Lung (tissue), 12 donors: ENCODE results near the gene LRRC38. TPM values are rescaled to one million over a fixed set of nuclear protein-coding genes. Genes with fewer than 3 reads are reported as not detected.
"Not testable (repeated sequence)": the region's sequence is repeated elsewhere in the genome, so short reads cannot be mapped to it uniquely, and the experiment has no call there.

ENCODE experiments used
- ATAC-seq: fragments of 200-7000 bp; cut with Tn5 transposase; one replicate; pipeline ENCODE4 v1.9.1; 2020; ENCODE audit warnings: moderate number of reproducible peaks; ENCODE audit not compliant: insufficient read depth, low FRiP score
- DNase-seq, 3 donors: peaks; one replicate each; pipeline ENCODE4 v3.0.0-alpha.2; 2013 to 2017
- H3K27ac ChIP-seq, 2 donors: one replicate each; pipeline ENCODE4 v1.5.1; 2013; ENCODE audit warnings: mild to moderate bottlenecking in 2 of 2, moderate library complexity in 2 of 2, control low read depth in 1 of 2, inconsistent platforms in 1 of 2, low read depth in 1 of 2, low read length in 1 of 2
- H3K27me3 ChIP-seq, 3 donors: one replicate each; pipeline ENCODE4 v1.5.1; 2013; ENCODE audit warnings: low read length in 2 of 3; ENCODE audit not compliant: control insufficient read depth in 3 of 3, insufficient read depth in 3 of 3
- H3K36me3 ChIP-seq, 4 donors: one replicate each; pipeline ENCODE4 v1.5.1; 2013; ENCODE audit warnings: low read length in 4 of 4, mild to moderate bottlenecking in 1 of 4, moderate library complexity in 1 of 4; ENCODE audit not compliant: control insufficient read depth in 4 of 4, insufficient read depth in 4 of 4
- H3K4me1 ChIP-seq, 5 donors: one replicate each; pipeline ENCODE4 v1.5.1; 2013; ENCODE audit warnings: low read length in 5 of 5, mild to moderate bottlenecking in 2 of 5, moderate library complexity in 1 of 5; ENCODE audit not compliant: control insufficient read depth in 5 of 5, insufficient read depth in 5 of 5
- H3K4me3 ChIP-seq: one replicate; pipeline ENCODE4 v1.5.1; 2013; ENCODE audit warnings: mild to moderate bottlenecking, control low read depth, moderate library complexity
- H3K9ac ChIP-seq, 2 donors: one replicate each; pipeline ENCODE4 v1.5.1; 2013; ENCODE audit warnings: low read length in 2 of 2, control low read depth in 1 of 2; ENCODE audit not compliant: insufficient read depth in 1 of 2
- H3K9me3 ChIP-seq, 4 donors: one replicate each; pipeline ENCODE4 v1.5.1; 2013; ENCODE audit warnings: low read length in 3 of 4, mild to moderate bottlenecking in 1 of 4, moderate library complexity in 1 of 4; ENCODE audit not compliant: control insufficient read depth in 4 of 4, insufficient read depth in 3 of 4
- WGBS, 2 donors: extraction: QIAGEN DNeasy Blood & Tissue Kit; methylation state at CpG; one replicate each; pipeline ENCODE4 v1.1.7; 2013; 5-methylcytosine and 5-hydroxymethylcytosine counted together
- polyA plus RNA-seq, 2 donors: library from polyadenylated mRNA; stranded (reverse); fragments of 200-250 nt; gene quantifications; one replicate each; pipeline ENCODE4 v1.2.1, GENCODE V29; 2013
- total RNA-seq, 2 donors: library from RNA; depleted of rRNA in 1 of 2; stranded (reverse); fragments of >200 nt in 1 of 2; gene quantifications; one replicate each; pipeline ENCODE4 v1.2.1, GENCODE V29; 2014 to 2021
- TF ChIP-seq, protein P1 (sequence below): IDR thresholded peaks from 2 replicates; pipeline ENCODE4 v1.5.1; 2012; ENCODE audit warnings: mild to moderate bottlenecking; ENCODE audit errors: control extremely low read depth, extremely low read depth
- donor health status: control.
- donor health status: control.
- donor health status: Bipolar disorder and iron deficiency.
- donor health status: healthy.
- donor health status: DM: yes; HTN: yes; CAD: no.

Gene LRRC38
- total and polyA plus RNA-seq, 4 donors: 0.07 TPM; not detected in 3

DNA sequence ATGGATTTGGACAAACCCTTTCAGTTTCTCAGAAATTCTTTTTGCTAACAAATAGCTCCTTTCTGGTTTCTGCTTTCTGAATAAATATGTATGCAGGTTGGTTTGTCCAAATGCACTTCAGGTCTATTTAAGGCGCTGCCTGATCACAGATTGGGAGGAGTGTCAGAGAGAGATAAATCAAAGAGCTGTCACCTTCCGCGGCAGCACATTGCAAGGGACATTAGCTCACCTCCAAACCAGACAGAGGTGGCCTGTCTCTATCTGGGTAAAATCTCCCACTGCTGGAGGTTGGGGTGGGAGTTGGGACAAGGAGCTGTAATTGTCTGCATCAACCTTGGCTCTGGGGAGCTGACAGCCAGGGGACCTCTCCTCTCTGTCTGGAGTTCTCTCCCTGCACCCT, 78.3 kb downstream of the LRRC38 start:
- TF ChIP-seq, protein P1, sequence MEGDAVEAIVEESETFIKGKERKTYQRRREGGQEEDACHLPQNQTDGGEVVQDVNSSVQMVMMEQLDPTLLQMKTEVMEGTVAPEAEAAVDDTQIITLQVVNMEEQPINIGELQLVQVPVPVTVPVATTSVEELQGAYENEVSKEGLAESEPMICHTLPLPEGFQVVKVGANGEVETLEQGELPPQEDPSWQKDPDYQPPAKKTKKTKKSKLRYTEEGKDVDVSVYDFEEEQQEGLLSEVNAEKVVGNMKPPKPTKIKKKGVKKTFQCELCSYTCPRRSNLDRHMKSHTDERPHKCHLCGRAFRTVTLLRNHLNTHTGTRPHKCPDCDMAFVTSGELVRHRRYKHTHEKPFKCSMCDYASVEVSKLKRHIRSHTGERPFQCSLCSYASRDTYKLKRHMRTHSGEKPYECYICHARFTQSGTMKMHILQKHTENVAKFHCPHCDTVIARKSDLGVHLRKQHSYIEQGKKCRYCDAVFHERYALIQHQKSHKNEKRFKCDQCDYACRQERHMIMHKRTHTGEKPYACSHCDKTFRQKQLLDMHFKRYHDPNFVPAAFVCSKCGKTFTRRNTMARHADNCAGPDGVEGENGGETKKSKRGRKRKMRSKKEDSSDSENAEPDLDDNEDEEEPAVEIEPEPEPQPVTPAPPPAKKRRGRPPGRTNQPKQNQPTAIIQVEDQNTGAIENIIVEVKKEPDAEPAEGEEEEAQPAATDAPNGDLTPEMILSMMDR: no peak
- Histone ChIP-seq H3K27me3 (no peaks in the 10 kb centered on the region), H3K9ac (no peak overlapping the region), H3K9me3 (peaks cover 0 to 11% (median 2%) of the 10 kb centered on the region in 4 donors), H3K36me3 (no peaks in the 10 kb centered on the region), H3K4me1 (no peaks in the 10 kb centered on the region), H3K4me3 (no peak overlapping the region), H3K27ac (no peak overlapping the region)
- ATAC-seq (no peak), DNase-seq (no peak)
- 65 to 77% methylated on average over 3 of the region's 3 CpGs for WGBS, 2 donors

DNA sequence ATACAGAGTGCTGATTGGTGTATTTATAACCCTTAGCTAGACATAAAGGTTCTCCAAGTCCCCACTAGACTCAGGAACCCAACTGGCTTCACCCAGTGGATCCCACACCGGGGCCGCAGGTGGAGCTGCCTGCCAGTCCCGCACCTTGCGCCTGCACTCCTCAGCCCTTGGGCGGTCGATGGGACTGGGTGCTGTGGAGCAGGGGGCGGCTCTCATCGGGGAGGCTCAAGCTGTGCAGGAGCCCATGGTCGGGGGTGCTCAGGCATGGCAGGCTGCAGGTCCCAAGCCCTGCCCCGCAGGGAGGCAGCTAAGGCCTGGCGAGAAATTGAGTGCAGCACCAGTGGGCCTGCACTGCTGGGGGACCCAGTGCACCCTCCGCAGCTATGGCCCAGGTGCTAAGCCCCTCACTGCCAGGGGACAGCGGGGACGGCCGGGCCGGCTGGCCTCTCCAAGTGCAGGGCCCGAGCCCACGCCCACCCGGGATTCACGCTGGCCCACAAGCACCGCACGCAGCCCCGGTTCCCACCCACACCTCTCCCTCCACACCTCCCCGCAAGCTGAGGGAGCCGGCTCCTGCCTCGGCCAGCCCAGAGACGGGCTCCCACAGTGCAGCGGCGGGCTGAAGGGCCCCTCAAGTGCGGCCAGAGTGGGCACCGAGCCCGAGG, 80.0 kb downstream of the LRRC38 start:
- peaks cover 0 to 14% (median 2%) of the 10 kb centered on the region in 4 donors for H3K9me3 ChIP-seq
- 94 to 96% methylated on average over 31 to 32 of the region's 32 CpGs for WGBS, 2 donors
- H3K36me3 ChIP-seq, ATAC-seq, H3K27ac ChIP-seq, H3K4me1 ChIP-seq, DNase-seq, H3K27me3 ChIP-seq, H3K9ac ChIP-seq, H3K4me3 ChIP-seq: not testable (repeated sequence)

DNA sequence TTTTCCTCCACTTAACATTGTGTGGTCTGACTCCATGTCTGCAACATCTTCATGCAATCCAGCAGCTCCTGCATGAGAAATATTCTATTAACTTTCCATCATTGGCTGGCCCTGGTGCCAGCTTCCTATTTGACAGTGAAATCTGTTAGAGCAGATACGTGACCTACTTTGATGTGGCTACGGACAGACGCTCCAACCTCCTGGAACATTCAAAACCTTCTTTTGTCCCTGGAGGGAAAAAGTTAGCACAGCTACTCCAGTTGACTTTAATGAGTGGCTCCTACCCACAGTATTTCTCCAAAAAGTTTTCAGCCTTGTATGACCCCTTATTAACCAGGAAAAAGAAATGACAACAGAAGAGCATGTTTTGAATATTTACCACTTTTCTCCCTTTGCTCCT, 81.6 kb downstream of the LRRC38 start:
- Histone ChIP-seq H3K36me3 (no peaks in the 10 kb centered on the region), H3K9me3 (peaks cover 0 to 14% (median 2%) of the 10 kb centered on the region in 4 donors), H3K9ac (no peak overlapping the region), H3K4me1 (no peaks in the 10 kb centered on the region), H3K27ac (no peak overlapping the region), H3K27me3 (no peaks in the 10 kb centered on the region), H3K4me3 (no peak overlapping the region)
- TF ChIP-seq, protein P1: no peak
- DNase-seq (no peak), ATAC-seq (no peak)
- 72 to 80% methylated on average over 3 of the region's 3 CpGs for WGBS, 2 donors

DNA sequence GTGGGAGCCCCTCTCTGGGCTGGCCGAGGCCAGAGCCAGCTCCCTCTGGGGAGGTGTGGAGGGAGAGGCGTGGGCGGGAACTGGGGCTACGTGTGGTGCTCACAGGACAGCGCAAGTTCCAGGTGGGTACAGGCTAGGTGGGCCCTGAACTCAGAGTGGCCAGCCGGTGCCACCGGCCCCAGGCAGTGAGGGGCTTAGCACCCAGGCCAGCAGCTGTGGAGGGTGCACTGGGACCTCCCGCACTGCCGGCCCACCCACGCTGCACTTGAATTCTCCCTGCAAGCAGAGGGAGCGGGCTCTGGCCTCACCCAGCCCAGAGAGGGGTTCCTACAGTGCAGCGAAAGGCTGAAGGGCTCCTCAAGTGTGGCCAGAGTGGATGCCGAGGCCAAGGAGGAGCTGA, 83.3 kb downstream of the LRRC38 start:
- H3K9ac ChIP-seq: no peak overlapping the region

More for the DNA sequence above, 83.3 kb downstream of the LRRC38 start:
- Histone ChIP-seq H3K27me3 (no peaks in the 10 kb centered on the region), H3K27ac (no peak overlapping the region), H3K4me1 (no peaks in the 10 kb centered on the region), H3K9me3 (peaks cover 0 to 14% (median 2%) of the 10 kb centered on the region in 4 donors), H3K4me3 (no peak overlapping the region), H3K36me3 (no peaks in the 10 kb centered on the region)
- 89 to 94% methylated on average over 13 of the region's 13 CpGs for WGBS, 2 donors
- no peak for DNase-seq
- ATAC-seq: no peak
- TF ChIP-seq, protein P1: no peak

Other genes starting within 250 kb of the LRRC38 start
- gene PRAMEF8, start 228.9 kb downstream of the LRRC38 start, total RNA-seq: not detected
- gene PRAMEF8, start 228.9 kb downstream of the LRRC38 start, polyA plus RNA-seq: not detected
- gene PRAMEF33, start 210.5 kb downstream of the LRRC38 start, total RNA-seq: not detected
- not detected for gene PRAMEF33, start 210.5 kb downstream of the LRRC38 start, polyA plus RNA-seq
- not detected for gene PRAMEF15, start 198.4 kb downstream of the LRRC38 start, total RNA-seq
- not detected for gene PRAMEF15, start 198.4 kb downstream of the LRRC38 start, polyA plus RNA-seq
- not detected for gene PRAMEF14, start 166.9 kb downstream of the LRRC38 start, total RNA-seq
- not detected for gene PRAMEF14, start 166.9 kb downstream of the LRRC38 start, polyA plus RNA-seq
- not detected for gene PRAMEF19, start 142.1 kb downstream of the LRRC38 start, total RNA-seq
- not detected for gene PRAMEF19, start 142.1 kb downstream of the LRRC38 start, polyA plus RNA-seq
- gene PRAMEF17, start 124.4 kb downstream of the LRRC38 start, total RNA-seq: not detected
- gene PRAMEF17, start 124.4 kb downstream of the LRRC38 start, polyA plus RNA-seq: not detected
- not detected for gene PRAMEF20, start 103.6 kb downstream of the LRRC38 start, total RNA-seq
- not detected for gene PRAMEF20, start 103.6 kb downstream of the LRRC38 start, polyA plus RNA-seq
- gene PDPN, start 69.8 kb upstream of the LRRC38 start, total RNA-seq: 10 to 100 TPM; 27.9 to 60.4 TPM
- 10 to 100 TPM; 10.6 to 71.2 TPM for gene PDPN, start 69.8 kb upstream of the LRRC38 start, polyA plus RNA-seq
- 10 to 100 TPM; 40.7 to 52.0 TPM for gene PRDM2, start 186.2 kb upstream of the LRRC38 start, total RNA-seq
- gene PRDM2, start 186.2 kb upstream of the LRRC38 start, polyA plus RNA-seq: 10 to 100 TPM; 16.1 to 16.3 TPM